HCT116 (cell line): ENCODE data around the gene IGFBP7. TPM values are rescaled to one million over a fixed set of nuclear protein-coding genes. Genes with fewer than 3 reads are reported as not detected.

Experiments used
- ATAC-seq: fragments of 200-7000 bp; cut with Tn5 transposase; 2 replicates; pipeline ENCODE4 v1.9.1; 2020; ENCODE audit warnings: mild to moderate bottlenecking, moderate library complexity
- BruUV-seq: library from RNA; stranded (reverse); fragments of 400-500 nt; replicated peaks from 2 replicates; lab custom pipeline; 2021; lab: Mats Ljungman, UMichigan
- CTCF ChIA-PET: fragments of 300-600 bp; sonication (Branson Sonifier 250); formaldehyde crosslinking; loops from one replicate; lab custom pipeline; 2021; ENCODE audit warnings: antibody characterized with exemption; lab: Charles Lee
- POLR2A ChIA-PET: fragments of 300-600, 350-600 bp; sonication (Branson Sonifier 250); formaldehyde crosslinking; loops from one replicate; lab custom pipeline; 2021; ENCODE audit warnings: antibody characterized with exemption; lab: Charles Lee
- RAD21 ChIA-PET, 2 experiments: fragments of 300-600 bp; sonication (Branson Sonifier 250); formaldehyde crosslinking; loops; one replicate each; lab custom pipeline; 2023; ENCODE audit warnings: low total read pairs in 2 of 2; ENCODE audit not compliant: uncharacterized antibody in 2 of 2, unreplicated experiment in 2 of 2, low non-redundant PET in 1 of 2; lab: Charles Lee
- DNase-seq: peaks from one replicate; pipeline ENCODE4 v3.0.0-alpha.2; 2010; ENCODE audit warnings: low read depth, low spot score
- H2AFZ ChIP-seq: fragments of 200-600 bp; shearing (Covaris generic), sonication (generic); 2 replicates; pipeline ENCODE4 v1.6.1; 2017; ENCODE audit warnings: low read depth, mixed run types, mixed read lengths, antibody characterized with exemption, low read length; ENCODE audit not compliant: poor library complexity, severe bottlenecking
- H3K27ac ChIP-seq: 2 replicates; pipeline ENCODE4 v1.5.1; 2012; ENCODE audit warnings: low read depth, low read length
- H3K27me3 ChIP-seq: fragments of 200-600 bp; sonication (generic); 2 replicates; pipeline ENCODE4 v1.6.1; 2016; ENCODE audit warnings: mixed run types, low read length, mixed read lengths; ENCODE audit not compliant: insufficient read depth
- H3K36me3 ChIP-seq, 2 experiments: fragments of 200-500 bp in 1 of 2; fragments of 200-600 bp in 1 of 2; sonication (Bioruptor generic) in 1 of 2; sonication (generic) in 1 of 2; 2 replicates each; pipeline versions ENCODE4 v1.5.1 to v1.6.1; 2014 to 2016; ENCODE audit warnings: low read length in 2 of 2, inconsistent platforms in 1 of 2, mixed read lengths in 1 of 2, mixed run types in 1 of 2; ENCODE audit not compliant: insufficient read depth in 2 of 2, control insufficient read depth in 1 of 2
- H3K4me1 ChIP-seq, 2 experiments: fragments of 200-600 bp in 1 of 2; sonication (generic) in 1 of 2; 2 replicates each; pipeline versions ENCODE4 v1.5.1 to v1.6.1; 2012 to 2017; ENCODE audit warnings: low read length in 2 of 2, inconsistent platforms in 1 of 2, mild to moderate bottlenecking in 1 of 2, mixed read lengths in 1 of 2, mixed run types in 1 of 2, moderate library complexity in 1 of 2; ENCODE audit not compliant: insufficient read depth in 2 of 2, control insufficient read depth in 1 of 2
- H3K4me2 ChIP-seq: fragments of 200-600 bp; sonication (generic); 2 replicates; pipeline ENCODE4 v1.6.1; 2017; ENCODE audit warnings: mixed run types, low read length, mixed read lengths
- H3K4me3 ChIP-seq, 2 experiments: fragments of 200-600 bp in 1 of 2; sonication (generic) in 1 of 2; replicated peaks in 1 of 2; 2 replicates each; pipeline ENCODE4 v1.5.1; 2011 to 2016; ENCODE audit warnings: low read length in 2 of 2, control low read depth in 1 of 2, low read depth in 1 of 2, mild to moderate bottlenecking in 1 of 2, mixed read lengths in 1 of 2, mixed run types in 1 of 2
- H3K79me2 ChIP-seq: fragments of 200-600 bp; sonication (generic); 2 replicates; pipeline ENCODE4 v1.6.1; 2017; ENCODE audit warnings: mild to moderate bottlenecking, mixed run types, low read length, moderate library complexity, mixed read lengths; ENCODE audit not compliant: insufficient read depth
- H3K9ac ChIP-seq: fragments of 200-600 bp; sonication (generic); 2 replicates; pipeline ENCODE4 v1.6.1; 2016; ENCODE audit warnings: low read length, mixed read lengths
- H3K9me2 ChIP-seq: fragments of 200-600 bp; sonication (generic), shearing (Covaris generic); 2 replicates; pipeline ENCODE4 v1.6.1; 2017; ENCODE audit warnings: mixed run types, mild to moderate bottlenecking, moderate library complexity; ENCODE audit not compliant: insufficient read depth
- H3K9me3 ChIP-seq, 2 experiments: fragments of 200-500 bp in 1 of 2; fragments of 200-600 bp in 1 of 2; sonication (Bioruptor generic) in 1 of 2; sonication (generic) in 1 of 2; 2 replicates each; pipeline ENCODE4 v1.6.1; 2014 to 2017; ENCODE audit warnings: low read length in 2 of 2, mixed read lengths in 2 of 2, inconsistent platforms in 1 of 2, low read depth in 1 of 2, mild to moderate bottlenecking in 1 of 2, mixed run types in 1 of 2, moderate library complexity in 1 of 2; ENCODE audit not compliant: control insufficient read depth in 1 of 2, insufficient read depth in 1 of 2
- H4K20me1 ChIP-seq: fragments of 200-600 bp; sonication (generic), shearing (Covaris generic); 2 replicates; pipeline ENCODE4 v1.6.1; 2017; ENCODE audit warnings: mixed run types, mild to moderate bottlenecking, moderate library complexity; ENCODE audit not compliant: insufficient read depth
- CBX3 ChIP-seq: IDR thresholded peaks from 2 replicates; pipeline ENCODE4 v1.6.1; 2012; ENCODE audit warnings: low read depth
- CEBPB ChIP-seq: IDR thresholded peaks from 2 replicates; pipeline ENCODE4 v1.6.1; 2012; ENCODE audit warnings: low read depth
- ELF1 ChIP-seq: IDR thresholded peaks from 2 replicates; pipeline ENCODE4 v1.6.1; 2012; ENCODE audit warnings: low read depth, borderline replicate concordance
- EZH2 ChIP-seq: fragments of 200-600 bp; sonication (generic); IDR thresholded peaks from 2 replicates; pipeline ENCODE4 v1.6.1; 2017; ENCODE audit warnings: antibody characterized with exemption, mixed run types
- JUND ChIP-seq: IDR thresholded peaks from 2 replicates; pipeline ENCODE4 v1.6.1; 2012
- POLR2AphosphoS5 ChIP-seq: IDR thresholded peaks from 2 replicates; pipeline ENCODE4 v1.6.1; 2011; ENCODE audit warnings: mild to moderate bottlenecking, low read depth, low read length, moderate library complexity
- RAD21 ChIP-seq: IDR thresholded peaks from 2 replicates; pipeline ENCODE4 v1.6.1; 2012; ENCODE audit warnings: low read depth, mild to moderate bottlenecking
- SP1 ChIP-seq: IDR thresholded peaks from 2 replicates; pipeline ENCODE4 v1.6.1; 2012; ENCODE audit warnings: low read depth
- SRF ChIP-seq: IDR thresholded peaks from 2 replicates; pipeline ENCODE4 v1.6.1; 2012; ENCODE audit warnings: low read depth
- TCF7L2 ChIP-seq: IDR thresholded peaks from 2 replicates; pipeline ENCODE4 v1.7.0; 2011; ENCODE audit warnings: borderline replicate concordance, inconsistent platforms; ENCODE audit not compliant: insufficient read depth, insufficient read length; ENCODE audit errors: extremely low read depth
- YY1 ChIP-seq: IDR thresholded peaks from 2 replicates; pipeline ENCODE4 v1.6.1; 2011; ENCODE audit warnings: low read length, low read depth, moderate library complexity, mild to moderate bottlenecking; ENCODE audit not compliant: insufficient replicate concordance; ENCODE audit errors: extremely low read depth
- ZNF274 ChIP-seq: fragments of 200-500 bp; sonication (Bioruptor generic); IDR thresholded peaks from 2 replicates; pipeline ENCODE4 v1.6.1; 2014; ENCODE audit warnings: mild to moderate bottlenecking, low read depth, low read length, inconsistent platforms
- intact Hi-C: fragments of 100-400 bp; cut with micrococcal nuclease; formaldehyde crosslinking; loops from 2 replicates; pipeline ENCODE4 v1.10.0; 2022
- total RNA-seq: library from RNA; stranded (reverse); gene quantifications from one replicate; pipeline ENCODE4 v1.2.1, GENCODE V29; 2021; ENCODE audit not compliant: unreplicated experiment
- TF ChIP-seq, protein P1 (sequence below), 3 experiments: fragments of 200-600 bp in 1 of 3; sonication (generic) in 1 of 3; IDR thresholded peaks in 2 of 3; conservative IDR thresholded peaks in 1 of 3; 2 replicates each; pipeline ENCODE4 v1.5.1; 2012 to 2017; ENCODE audit warnings: low read depth in 2 of 3, low read length in 2 of 3, antibody characterized with exemption in 1 of 3, borderline replicate concordance in 1 of 3, control low read depth in 1 of 3, mild to moderate bottlenecking in 1 of 3, mixed read lengths in 1 of 3, mixed run types in 1 of 3, moderate library complexity in 1 of 3; ENCODE audit not compliant: insufficient read depth in 1 of 3
- TF ChIP-seq, protein P2 (sequence below): IDR thresholded peaks from 2 replicates; pipeline ENCODE4 v1.6.1; 2011; ENCODE audit warnings: mild to moderate bottlenecking, low read length, moderate library complexity; ENCODE audit not compliant: insufficient replicate concordance; ENCODE audit errors: extremely low read depth

Gene IGFBP7
- total RNA-seq, 1 experiment from 2014 or later, result 0.91 TPM

DNA sequence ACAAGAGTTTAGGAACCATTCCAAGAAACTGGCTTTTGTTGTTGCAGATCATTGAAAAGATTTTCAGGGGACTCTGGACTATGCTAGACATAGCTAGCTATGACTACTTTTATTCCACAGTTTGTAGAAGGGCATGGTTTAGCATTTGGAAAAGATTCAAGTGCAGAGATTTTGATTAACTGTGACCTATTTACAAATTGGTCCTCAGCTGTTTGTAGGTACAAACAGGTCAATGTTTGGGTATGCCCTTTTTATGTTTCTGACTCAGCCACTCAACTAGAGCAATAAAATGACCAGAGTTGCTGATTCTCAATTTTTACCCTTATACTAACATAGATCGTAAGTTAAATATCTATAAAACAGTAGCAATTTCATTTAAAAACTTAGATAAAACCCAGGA, 46.7 kb downstream of the IGFBP7 start:
- CTCF ChIA-PET, result no interaction called here
- H3K27ac ChIP-seq, result no peak overlapping the region
- ATAC-seq, result no peak
- H3K4me2 ChIP-seq, result no peak overlapping the region
- intact Hi-C loops, result no loop called here
- no TSS peak for BruUV-seq
- H3K79me2 ChIP-seq, result no peaks in the 10 kb centered on the region
- no peak for TF ChIP-seq ZNF274
- TF ChIP-seq, protein P1, sequence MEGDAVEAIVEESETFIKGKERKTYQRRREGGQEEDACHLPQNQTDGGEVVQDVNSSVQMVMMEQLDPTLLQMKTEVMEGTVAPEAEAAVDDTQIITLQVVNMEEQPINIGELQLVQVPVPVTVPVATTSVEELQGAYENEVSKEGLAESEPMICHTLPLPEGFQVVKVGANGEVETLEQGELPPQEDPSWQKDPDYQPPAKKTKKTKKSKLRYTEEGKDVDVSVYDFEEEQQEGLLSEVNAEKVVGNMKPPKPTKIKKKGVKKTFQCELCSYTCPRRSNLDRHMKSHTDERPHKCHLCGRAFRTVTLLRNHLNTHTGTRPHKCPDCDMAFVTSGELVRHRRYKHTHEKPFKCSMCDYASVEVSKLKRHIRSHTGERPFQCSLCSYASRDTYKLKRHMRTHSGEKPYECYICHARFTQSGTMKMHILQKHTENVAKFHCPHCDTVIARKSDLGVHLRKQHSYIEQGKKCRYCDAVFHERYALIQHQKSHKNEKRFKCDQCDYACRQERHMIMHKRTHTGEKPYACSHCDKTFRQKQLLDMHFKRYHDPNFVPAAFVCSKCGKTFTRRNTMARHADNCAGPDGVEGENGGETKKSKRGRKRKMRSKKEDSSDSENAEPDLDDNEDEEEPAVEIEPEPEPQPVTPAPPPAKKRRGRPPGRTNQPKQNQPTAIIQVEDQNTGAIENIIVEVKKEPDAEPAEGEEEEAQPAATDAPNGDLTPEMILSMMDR (IDR thresholded peaks at IDR 0.05 in 2 of 3, conservative IDR thresholded peaks at IDR 0.05 in 1 of 3; ENCODE audit: borderline replicate concordance in 1 of 3, insufficient read depth in 1 of 3, low read depth in 2 of 3, low read length in 2 of 3), result no peak
- no peak for TF ChIP-seq SP1
- no peak for TF ChIP-seq EZH2
- TF ChIP-seq JUND, result no peak
- TF ChIP-seq CEBPB, result no peak
- TF ChIP-seq RAD21, result no peak
- TF ChIP-seq, all 23 proteins: peak for 0
- no peaks in the 10 kb centered on the region for H3K9me3 ChIP-seq
- no peaks in the 10 kb centered on the region for H4K20me1 ChIP-seq
- ChIA-PET RAD21 (no interaction called here), POLR2A (no interaction called here)
- no peak overlapping the region for H3K4me3 ChIP-seq
- H2AFZ ChIP-seq, result no peak overlapping the region
- no peak overlapping the region for H3K9ac ChIP-seq
- H3K4me1 ChIP-seq, result no peaks in the 10 kb centered on the region
- H3K27me3 ChIP-seq, result peaks cover 9% of the 10 kb centered on the region; the same call in 1 of the 2 replicates
- no peaks in the 10 kb centered on the region for H3K9me2 ChIP-seq
- no peaks in the 10 kb centered on the region for H3K36me3 ChIP-seq
- no peak for DNase-seq

DNA sequence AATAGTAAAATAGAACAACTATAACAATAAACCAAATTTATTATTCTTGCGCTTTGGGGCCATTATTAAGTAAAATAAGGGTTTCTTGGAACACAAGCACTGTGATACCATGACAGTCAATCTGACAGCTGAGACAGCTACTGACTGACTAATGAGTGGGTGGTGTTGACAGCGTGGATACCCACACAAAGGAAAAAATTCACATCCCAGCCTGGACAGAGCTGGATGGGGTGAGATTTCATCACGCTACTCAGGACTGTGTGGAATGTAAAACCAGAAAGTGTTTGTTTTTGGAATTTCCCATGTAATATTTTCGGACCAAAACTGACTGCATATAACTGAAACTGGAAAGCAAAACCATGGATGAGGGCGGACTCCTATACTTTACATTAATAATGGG, 48.8 kb downstream of the IGFBP7 start:
- no peaks in the 10 kb centered on the region for H3K4me1 ChIP-seq
- BruUV-seq, result no TSS peak
- no peak overlapping the region for H3K4me2 ChIP-seq
- H3K9me3 ChIP-seq, result no peaks in the 10 kb centered on the region
- H4K20me1 ChIP-seq, result no peaks in the 10 kb centered on the region
- H3K9ac ChIP-seq, result no peak overlapping the region
- no peak overlapping the region for H2AFZ ChIP-seq
- no peak overlapping the region for H3K4me3 ChIP-seq
- H3K36me3 ChIP-seq, result no peaks in the 10 kb centered on the region
- ATAC-seq (no peak), DNase-seq (no peak)
- POLR2A ChIA-PET, result no interaction called here
- RAD21 ChIA-PET, result no interaction called here
- H3K27me3 ChIP-seq, result peaks cover 25% of the 10 kb centered on the region
- intact Hi-C loops, result no loop called here
- H3K27ac ChIP-seq, result no peak overlapping the region
- CTCF ChIA-PET, result no interaction called here
- H3K79me2 ChIP-seq, result no peaks in the 10 kb centered on the region
- no peaks in the 10 kb centered on the region for H3K9me2 ChIP-seq
- TF ChIP-seq, protein P2, sequence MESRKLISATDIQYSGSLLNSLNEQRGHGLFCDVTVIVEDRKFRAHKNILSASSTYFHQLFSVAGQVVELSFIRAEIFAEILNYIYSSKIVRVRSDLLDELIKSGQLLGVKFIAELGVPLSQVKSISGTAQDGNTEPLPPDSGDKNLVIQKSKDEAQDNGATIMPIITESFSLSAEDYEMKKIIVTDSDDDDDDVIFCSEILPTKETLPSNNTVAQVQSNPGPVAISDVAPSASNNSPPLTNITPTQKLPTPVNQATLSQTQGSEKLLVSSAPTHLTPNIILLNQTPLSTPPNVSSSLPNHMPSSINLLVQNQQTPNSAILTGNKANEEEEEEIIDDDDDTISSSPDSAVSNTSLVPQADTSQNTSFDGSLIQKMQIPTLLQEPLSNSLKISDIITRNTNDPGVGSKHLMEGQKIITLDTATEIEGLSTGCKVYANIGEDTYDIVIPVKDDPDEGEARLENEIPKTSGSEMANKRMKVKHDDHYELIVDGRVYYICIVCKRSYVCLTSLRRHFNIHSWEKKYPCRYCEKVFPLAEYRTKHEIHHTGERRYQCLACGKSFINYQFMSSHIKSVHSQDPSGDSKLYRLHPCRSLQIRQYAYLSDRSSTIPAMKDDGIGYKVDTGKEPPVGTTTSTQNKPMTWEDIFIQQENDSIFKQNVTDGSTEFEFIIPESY, result no peak
- TF ChIP-seq ZNF274 (no peak), YY1 (no peak), RAD21 (no peak), CEBPB (no peak), POLR2AphosphoS5 (no peak), SRF (no peak), ELF1 (no peak), TCF7L2 (no peak), CBX3 (no peak)
- TF ChIP-seq, protein P1 (IDR thresholded peaks at IDR 0.05 in 2 of 3, conservative IDR thresholded peaks at IDR 0.05 in 1 of 3; ENCODE audit: borderline replicate concordance in 1 of 3, insufficient read depth in 1 of 3, low read depth in 2 of 3, low read length in 2 of 3), result no peak
